Anterior cingulate cortex (tissue), 58 donors: ENCODE data around the gene NDUFB10.

Experiments
- DNase-seq, 58 donors: peaks; one replicate each; lab custom pipeline; 2025; lab: John Stamatoyannopoulos, UW

The NDUFB10 gene

GRCh38 chr16:1982013-1982433 is 22.7 kb downstream of the NDUFB10 start:
- peak in 18 of 58 donors; percentile 6 to 63 (median 38) for DNase-seq

- DNase-seq = no peak
Measured at GRCh38 chr16:1982991-1983543, 23.7 kb downstream of the NDUFB10 start.

- DNase-seq = peak; percentile 16 to 93 (median 82)
Measured at GRCh38 chr16:1983544-1984346, 24.4 kb downstream of the NDUFB10 start, which contains the start of gene GFER. Gene GFER, plus strand, starts transcription at chr16:1984193. Its CDS starts 26 bp downstream, at chr16:1984219.

- DNase-seq = peak in 8 of 58 donors; percentile 30 to 62 (median 49)
Measured at GRCh38 chr16:1984347-1985225, 25.2 kb downstream of the NDUFB10 start.

GRCh38 chr16:1985466-1986150 is 26.3 kb downstream of the NDUFB10 start:
- no peak for DNase-seq

DNA sequence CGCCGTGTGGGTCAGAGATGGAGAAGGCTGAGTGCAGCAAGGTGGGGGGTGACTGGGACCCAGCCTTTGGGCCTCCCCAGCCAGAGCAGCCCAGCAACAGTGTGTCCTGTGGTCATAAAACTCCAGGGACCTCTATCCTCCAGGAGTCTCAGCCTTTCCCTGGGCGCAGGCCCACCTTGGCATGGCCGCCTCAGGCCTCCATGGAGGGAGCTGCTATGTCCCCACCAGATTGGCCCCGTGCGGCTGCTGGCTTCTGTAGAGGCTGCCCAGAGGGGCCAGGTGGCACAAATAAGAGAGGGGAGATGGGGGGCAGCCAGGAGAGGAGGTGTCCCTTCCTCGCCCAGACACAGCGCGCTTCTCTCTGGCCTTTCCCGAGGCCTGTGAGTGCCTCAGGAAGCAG is 27.9 kb downstream of the NDUFB10 start:
- no peak for DNase-seq

DNA sequence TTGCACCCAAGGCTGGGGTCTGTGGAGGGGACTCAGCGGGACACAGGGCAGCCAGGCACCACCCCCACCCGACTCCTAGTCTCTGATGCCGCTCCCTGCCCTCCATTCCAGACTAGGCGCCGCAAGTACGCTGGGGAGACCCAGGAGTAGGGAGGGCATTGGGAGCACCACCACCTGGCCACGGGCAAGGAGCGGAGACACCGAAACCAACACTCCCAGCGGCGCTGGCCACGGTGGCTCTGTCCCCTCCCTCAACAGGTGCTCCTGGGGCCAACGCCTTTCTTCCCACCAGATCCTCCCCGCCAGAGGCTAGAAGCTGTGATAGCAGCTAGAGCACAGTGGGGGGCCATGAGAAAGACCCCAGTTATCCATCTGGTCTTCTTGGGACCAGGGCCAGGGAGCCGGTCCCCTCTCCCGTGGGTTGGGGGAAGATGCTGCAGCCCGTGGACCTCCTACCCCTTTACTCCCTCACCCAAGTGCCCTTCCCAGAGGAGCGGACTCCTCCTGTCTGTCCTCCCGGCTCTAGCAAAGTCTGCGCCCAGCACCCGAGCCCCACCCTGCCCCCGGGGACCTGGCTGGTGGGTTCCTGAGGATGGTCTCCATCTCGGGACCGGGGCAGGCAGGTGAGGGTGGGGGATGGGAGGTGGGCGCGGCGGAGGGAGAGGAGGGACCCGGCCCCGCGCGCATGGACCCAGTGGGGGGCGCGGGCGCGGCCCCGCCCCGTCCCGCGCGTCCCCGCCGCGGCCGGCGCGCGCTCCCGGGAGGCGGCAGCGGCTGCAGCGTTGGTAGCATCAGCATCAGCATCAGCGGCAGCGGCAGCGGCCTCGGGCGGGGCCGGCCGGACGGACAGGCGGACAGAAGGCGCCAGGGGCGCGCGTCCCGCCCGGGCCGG is 30.1 kb downstream of the NDUFB10 start, which contains the start of gene SYNGR3:
Gene SYNGR3, plus strand, starts transcription at position 762 of the 892 bp plus-strand sequence. CDS start 133 bp downstream, outside the sequence.
- peak in 2 of 58 donors; percentile 10 to 14 for DNase-seq

GRCh38 chr16:1990101-1990350 is 30.7 kb downstream of the NDUFB10 start:
- DNase-seq = no peak

DNA sequence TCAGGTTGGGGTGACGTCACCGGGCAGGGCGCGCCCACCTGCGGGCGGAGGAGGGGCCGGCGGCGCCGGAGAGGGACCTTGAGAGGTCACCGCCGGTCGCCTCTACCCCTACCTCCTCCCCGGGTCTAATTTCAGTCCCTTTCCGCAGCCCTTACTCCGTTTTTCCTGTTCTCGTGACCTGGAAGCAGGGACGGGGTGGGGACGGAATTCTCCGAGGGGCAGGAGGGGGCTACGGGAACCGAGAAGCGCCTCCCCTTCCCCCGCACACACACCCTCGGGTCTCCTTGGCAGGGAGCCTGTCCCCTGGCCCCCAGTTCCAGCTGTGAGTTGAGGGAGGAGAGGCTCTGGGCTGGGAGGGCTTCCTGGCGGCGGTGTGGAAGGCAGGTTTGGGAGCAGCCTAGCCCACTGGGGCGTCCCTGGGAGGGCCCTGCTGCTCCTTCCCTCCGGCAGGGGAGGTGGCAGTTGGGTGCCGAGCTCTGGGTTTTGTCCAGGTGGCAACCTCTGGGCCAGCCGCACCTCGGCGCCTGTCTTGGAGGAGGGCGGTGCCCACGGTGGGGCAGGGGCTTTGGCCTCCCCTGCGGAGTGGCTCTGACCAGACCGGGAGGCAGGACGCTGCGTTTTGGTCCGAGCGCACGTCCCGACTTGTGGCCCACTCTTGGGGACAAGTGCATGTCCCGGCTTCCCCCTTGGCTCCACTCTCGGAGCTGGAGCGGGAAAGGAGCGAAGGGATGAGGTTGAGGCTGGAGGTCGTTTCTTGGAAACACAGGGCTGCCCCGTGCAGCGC is 31.2 kb downstream of the NDUFB10 start:
- DNase-seq = peak in 4 of 58 donors; percentile 10 to 56 (median 31)

DNA sequence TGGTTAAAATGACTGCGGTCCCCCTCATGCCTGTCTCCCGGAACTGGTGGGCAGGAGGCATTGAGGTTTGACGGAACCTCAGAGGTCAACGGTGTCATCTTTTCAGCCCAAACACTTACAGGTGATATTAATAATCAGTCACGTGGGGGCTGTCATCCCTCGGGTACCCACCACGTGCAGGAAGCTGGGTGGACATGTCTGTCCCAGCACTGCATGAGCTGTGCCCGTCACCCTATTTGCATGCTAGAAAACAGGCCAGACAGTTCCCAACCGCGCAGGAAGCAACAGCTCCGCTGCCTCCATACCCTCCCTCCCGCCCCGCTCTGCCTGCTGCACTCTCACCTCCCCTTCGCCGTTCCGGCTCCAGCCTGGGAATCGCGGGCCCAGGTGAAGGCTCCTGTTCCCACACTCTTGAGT is 31.8 kb downstream of the NDUFB10 start:
- DNase-seq = peak in 2 of 58 donors; percentile 7 to 36

GRCh38 chr16:1991588-1991947 is 32.2 kb downstream of the NDUFB10 start:
- no peak for DNase-seq

DNA sequence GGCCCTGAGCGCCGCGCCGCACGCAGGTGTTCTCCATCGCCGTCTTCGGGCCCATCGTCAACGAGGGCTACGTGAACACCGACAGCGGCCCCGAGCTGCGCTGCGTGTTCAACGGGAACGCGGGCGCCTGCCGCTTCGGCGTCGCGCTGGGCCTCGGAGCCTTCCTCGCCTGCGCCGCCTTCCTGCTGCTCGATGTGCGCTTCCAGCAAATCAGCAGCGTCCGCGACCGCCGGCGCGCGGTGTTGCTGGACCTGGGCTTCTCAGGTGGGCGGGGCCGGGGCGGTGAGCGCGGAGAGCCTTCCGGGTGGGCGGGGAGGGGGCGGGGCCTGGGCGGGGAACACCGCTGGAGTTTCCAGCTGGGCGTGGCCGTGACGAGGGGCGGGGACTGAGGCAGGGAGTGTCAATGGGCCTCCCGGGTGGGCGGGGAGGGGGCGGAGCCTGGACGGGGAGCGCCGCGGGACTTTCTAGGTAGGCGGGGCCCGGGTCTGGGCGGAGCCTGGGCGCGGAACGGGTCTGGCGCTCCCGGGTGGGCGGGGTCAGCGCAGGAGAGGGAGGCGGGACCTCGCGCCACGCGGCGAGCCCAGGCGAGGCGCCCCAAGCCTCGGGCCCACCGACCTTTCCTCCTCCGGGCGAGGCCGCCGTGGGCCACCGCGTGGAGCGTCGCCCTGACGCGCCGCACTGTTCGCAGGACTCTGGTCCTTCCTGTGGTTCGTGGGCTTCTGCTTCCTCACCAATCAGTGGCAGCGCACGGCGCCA is 32.8 kb downstream of the NDUFB10 start:
- DNase-seq = peak in 57 of 58 donors; percentile 20 to 94 (median 86)

GRCh38 chr16:1992704-1993317 is 33.5 kb downstream of the NDUFB10 start:
- no peak for DNase-seq

DNA sequence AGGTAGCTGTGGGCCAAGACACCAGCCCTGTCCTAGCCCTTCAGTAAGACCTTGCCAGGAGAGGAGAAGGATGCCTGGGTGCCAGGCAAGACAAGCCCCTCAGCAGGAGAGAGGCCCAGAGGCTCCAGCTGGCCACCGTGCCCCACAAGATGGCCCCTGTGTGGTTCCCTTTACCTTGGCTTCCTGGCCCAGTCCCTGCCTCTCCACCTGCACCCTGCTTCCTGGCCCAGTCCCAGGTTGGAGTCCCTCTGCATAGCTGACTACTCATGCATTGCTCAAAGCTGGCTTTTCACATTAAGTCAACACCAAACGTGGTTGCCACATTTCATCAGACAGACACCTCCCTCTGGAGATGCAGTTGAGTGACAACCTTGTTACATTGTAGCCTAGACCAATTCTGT is 34.4 kb downstream of the NDUFB10 start:
- DNase-seq = no peak

GRCh38 chr16:1997494-1998359 is 38.4 kb downstream of the NDUFB10 start:
- no peak for DNase-seq

DNA sequence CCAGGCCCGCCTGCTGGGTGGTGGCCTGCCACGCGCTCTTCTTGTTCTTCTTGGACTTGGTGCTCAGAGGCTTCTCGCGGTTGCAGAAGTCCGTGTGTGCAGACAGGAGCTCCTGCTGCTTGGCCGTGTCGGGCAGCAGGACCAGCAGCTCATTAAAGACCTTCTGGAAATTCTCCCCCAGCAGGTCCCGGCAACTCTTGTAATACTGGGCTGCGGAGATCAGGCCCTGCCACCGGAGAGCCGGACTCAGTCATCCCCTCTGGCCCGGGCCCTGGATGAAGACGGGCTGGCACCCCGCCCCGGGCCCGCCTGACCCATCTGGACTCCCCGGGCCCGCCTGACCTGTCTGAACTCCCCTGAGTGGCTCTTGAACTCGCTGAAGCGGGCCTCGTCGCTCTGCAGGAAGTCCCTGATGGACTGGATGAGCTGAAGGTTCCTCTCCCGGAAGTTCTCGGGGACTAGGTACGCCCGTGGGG is 39.1 kb downstream of the NDUFB10 start:
- no peak for DNase-seq
